HG03103 (cell line): ENCODE results near the gene UNC13C.
A peak's percentile ranks its signal among the peaks of the same experiment; 100 is the strongest.
"Not testable (repeated sequence)": the region's sequence is repeated elsewhere in the genome, so short reads cannot be mapped to it uniquely, and the experiment has no call there.

Experiments used
- ATAC-seq: cut with Tn5 transposase; IDR thresholded peaks from one replicate; pipeline ENCODE4 v1.9.1; 2021; ENCODE audit warnings: low read depth; ENCODE audit not compliant: unreplicated experiment

Gene UNC13C

GRCh38 chr15:54410481-54410880, 432.2 kb downstream of the UNC13C start:
- no peak for ATAC-seq

- ATAC-seq: no peak
Measured at GRCh38 chr15:54424171-54424570, 445.9 kb downstream of the UNC13C start.

- no peak for ATAC-seq
Measured at GRCh38 chr15:54428596-54428995, 450.4 kb downstream of the UNC13C start.

GRCh38 chr15:54450288-54450687, 472.0 kb downstream of the UNC13C start:
- not testable (repeated sequence) for ATAC-seq

- ATAC-seq: no peak
Measured at GRCh38 chr15:54456413-54456812, 478.2 kb downstream of the UNC13C start.

- no peak for ATAC-seq
Measured at GRCh38 chr15:54462511-54462913, 484.3 kb downstream of the UNC13C start.

GRCh38 chr15:54481819-54482218, 503.6 kb downstream of the UNC13C start:
- no peak for ATAC-seq

- no peak for ATAC-seq
Measured at GRCh38 chr15:54482251-54482650, 504.0 kb downstream of the UNC13C start.

- no peak for ATAC-seq
Measured at GRCh38 chr15:54500330-54500729, 522.1 kb downstream of the UNC13C start.

GRCh38 chr15:54502416-54503075, 524.3 kb downstream of the UNC13C start:
- no peak for ATAC-seq

- no peak for ATAC-seq
Measured at GRCh38 chr15:54504695-54505094, 526.5 kb downstream of the UNC13C start.

GRCh38 chr15:54506977-54507524, 528.8 kb downstream of the UNC13C start:
- ATAC-seq: no peak

- no peak for ATAC-seq
Measured at GRCh38 chr15:54514601-54515000, 536.4 kb downstream of the UNC13C start.

GRCh38 chr15:54515664-54516582, 537.7 kb downstream of the UNC13C start:
- ATAC-seq: no peak

GRCh38 chr15:54517366-54517765, 539.1 kb downstream of the UNC13C start:
- no peak for ATAC-seq

GRCh38 chr15:54518156-54518882, 540.1 kb downstream of the UNC13C start:
- ATAC-seq: no peak

- peak; percentile 63 for ATAC-seq
Measured at GRCh38 chr15:54519577-54519976, 541.3 kb downstream of the UNC13C start.

GRCh38 chr15:54520616-54521015, 542.4 kb downstream of the UNC13C start:
- no peak for ATAC-seq

GRCh38 chr15:54521206-54521605, 543.0 kb downstream of the UNC13C start:
- ATAC-seq: no peak

- ATAC-seq: no peak
Measured at GRCh38 chr15:54528021-54528420, 549.8 kb downstream of the UNC13C start.

- ATAC-seq: no peak
Measured at GRCh38 chr15:54540721-54541120, 562.5 kb downstream of the UNC13C start.
